ENCODE results near the gene KLHDC9.
"Not testable (repeated sequence)": the region's sequence is repeated elsewhere in the genome, so short reads cannot be mapped to it uniquely, and the experiment has no call there.

KLHDC9 gene

GRCh38 chr1:161099090-161099802 lies 1.1 kb downstream of the KLHDC9 start:
- FAIRE-seq: no peak

DNA sequence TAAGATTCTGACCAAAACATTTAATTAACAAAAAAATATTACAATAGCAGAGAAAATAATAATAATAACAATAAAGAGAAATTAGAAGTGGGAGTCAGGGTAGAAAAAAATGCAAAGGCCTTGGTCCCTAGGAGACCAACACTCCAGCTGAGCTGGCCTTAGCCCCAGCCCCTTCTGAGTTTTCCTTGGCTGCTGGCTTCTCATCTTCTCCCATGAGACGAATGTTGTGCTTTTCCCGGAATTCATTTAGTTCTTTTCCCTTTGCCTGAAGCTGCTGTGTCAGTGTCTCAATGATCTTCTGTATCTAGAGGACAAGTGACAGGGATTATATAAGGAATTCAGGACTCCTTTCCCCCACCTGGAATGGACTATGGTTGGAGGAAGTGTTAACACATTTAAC lies 2.4 kb downstream of the KLHDC9 start:
- no peak for FAIRE-seq

DNA sequence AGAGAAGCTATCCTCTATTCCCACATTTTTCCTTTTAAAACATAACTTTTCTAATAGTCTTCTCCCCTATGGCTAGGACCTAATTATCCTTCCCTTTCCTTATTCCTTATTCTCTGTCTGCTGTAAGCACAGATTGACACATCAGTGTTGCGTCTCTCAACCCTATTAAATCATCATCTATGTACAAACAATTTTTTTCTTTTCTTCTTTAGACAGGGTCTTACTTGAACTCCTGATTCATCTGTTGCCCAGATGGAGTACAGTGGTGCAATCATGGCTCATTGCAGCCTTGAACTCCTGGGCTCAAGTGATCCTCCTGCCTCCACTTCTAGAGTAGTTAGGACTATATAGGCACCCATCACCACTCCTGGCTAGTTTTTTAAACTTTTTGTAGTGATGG lies 8.3 kb downstream of the KLHDC9 start:
- FAIRE-seq: no peak

GRCh38 chr1:161111117-161111516 lies 13.0 kb downstream of the KLHDC9 start:
- no peak for FAIRE-seq

DNA sequence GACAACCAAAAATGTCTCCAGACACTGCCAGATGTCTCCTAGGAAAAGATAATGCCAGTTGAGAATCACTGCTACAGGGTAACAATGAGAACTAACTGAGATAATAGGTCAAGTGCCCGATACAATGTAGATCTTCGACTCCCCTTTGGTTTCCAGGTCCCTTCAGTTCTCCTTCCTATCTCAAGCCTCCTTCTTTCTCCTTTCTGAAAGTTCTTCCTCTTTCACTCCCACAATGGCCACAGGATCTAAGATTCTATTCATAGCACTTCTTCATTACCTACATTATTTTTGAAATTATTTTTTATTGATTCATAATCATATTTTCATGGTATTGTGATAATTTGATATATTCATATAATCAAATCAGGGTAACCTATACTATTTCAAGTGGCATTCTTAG lies 13.4 kb downstream of the KLHDC9 start:
- FAIRE-seq: no peak

DNA sequence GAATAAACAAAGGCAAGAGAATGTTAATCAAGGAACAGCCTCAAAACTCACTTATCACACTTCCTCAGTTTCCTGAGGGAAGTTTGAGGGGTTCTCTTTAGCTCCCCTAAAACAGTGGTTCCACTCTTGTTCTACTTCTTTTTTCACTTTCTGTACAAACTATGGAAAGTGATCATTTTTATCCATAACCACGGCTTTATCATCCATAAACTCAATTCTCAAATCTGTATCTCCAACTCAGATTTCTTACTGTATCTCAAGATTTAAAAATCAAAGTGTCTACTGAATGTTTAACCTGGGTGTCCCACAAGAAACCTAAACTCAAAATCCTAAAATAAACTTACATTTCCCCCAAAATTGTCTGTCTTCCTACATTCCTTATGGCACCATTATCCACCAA lies 15.8 kb downstream of the KLHDC9 start:
- FAIRE-seq: no peak

DNA sequence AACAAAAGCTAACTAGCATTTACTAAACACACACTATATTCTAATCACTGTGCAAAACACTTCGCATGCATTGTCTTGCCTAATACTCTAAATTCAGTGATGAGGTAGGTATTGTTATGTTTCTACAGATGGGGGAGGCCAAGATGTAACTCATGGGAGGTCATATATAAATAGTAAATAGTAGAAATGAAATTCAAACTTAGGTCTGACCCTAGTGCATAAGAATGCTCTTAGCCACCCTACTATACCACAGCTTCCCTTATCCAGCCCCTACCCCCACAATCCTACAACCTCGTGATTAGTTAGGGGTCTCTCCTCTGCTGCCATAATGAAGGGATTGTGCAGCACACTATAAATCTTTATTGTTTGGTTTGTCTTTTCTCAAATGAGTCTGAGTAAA lies 16.4 kb downstream of the KLHDC9 start:
- FAIRE-seq: no peak

DNA sequence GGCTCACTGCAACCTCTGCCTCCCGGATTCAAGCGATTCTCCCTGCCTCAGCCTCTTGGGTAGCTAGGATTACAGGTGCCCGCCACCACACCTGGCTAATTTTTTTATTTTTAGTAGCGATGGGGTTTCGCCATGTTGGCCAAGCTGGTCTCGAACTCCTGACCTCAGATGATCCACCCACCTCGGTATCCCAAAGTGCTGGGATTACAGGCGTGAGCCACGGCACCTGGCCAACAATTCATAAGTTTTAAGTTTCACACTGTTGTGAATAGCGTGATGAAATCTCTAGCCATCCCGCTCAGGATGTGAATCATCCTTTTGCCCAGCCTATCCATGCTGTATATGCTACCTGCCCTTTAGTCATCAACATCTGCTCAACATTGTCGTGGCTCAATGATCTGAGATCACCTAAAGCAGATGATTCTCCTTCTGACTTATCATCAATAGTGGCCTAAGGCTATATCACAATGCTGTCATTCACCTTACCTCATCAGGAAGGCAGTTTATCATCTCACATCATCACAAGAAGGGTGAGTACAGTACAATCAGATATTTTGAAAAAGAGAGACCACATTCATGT lies 17.1 kb downstream of the KLHDC9 start:
- FAIRE-seq: no peak

- FAIRE-seq: not testable (repeated sequence)
These were observed 17.8 kb downstream of the KLHDC9 start for GRCh38 chr1:161115961-161116360.

DNA sequence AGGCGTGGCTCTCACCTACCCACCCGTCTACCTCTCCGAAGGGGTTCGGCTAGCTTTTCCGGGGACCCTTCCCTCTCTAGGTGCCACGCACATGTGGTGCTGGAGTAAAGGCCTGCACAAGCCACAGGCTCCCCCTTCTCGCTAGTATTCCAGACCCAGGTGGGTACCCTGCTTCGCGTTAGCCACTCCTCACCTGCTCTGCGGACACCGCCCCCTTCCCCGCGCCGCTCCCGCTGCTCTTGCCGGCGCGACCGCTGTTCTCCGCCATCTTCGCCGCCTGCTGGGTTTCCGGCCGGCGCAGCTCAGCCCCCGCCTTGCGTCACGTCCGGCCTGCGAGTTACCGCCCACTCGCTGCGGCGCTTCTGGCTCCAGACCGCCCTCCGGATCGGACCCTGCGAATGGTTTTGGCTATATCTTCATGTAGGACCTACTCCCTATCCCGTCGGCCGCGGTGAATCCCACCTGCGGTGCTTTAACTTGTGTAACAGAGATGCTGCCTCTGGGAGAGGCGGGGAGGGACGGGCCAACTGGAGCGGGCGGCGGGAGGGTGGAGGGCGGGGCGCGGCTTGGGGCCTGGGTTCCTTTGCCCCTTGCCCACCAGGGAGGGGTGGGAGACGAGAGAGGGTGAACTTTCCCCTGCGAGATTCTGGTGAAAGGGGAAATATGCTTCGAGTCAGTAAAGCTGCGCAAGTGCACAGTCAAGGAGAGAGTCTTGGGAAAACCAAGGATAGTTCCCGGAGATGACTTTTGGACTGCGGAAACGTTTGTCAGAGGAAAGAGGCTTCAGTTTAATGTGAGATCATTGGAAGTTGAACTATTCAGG lies 19.8 kb downstream of the KLHDC9 start, which contains the start of the genes NIT1 and PFDN2:
Gene NIT1, plus strand, starts transcription at position 347 of the 823 bp plus-strand sequence. Its CDS starts 72 bp downstream, at position 419.
Gene PFDN2, minus strand, starts transcription at position 279 of the 823 bp plus-strand sequence. Its CDS starts 11 bp downstream, at position 268.
- FAIRE-seq: no peak

DNA sequence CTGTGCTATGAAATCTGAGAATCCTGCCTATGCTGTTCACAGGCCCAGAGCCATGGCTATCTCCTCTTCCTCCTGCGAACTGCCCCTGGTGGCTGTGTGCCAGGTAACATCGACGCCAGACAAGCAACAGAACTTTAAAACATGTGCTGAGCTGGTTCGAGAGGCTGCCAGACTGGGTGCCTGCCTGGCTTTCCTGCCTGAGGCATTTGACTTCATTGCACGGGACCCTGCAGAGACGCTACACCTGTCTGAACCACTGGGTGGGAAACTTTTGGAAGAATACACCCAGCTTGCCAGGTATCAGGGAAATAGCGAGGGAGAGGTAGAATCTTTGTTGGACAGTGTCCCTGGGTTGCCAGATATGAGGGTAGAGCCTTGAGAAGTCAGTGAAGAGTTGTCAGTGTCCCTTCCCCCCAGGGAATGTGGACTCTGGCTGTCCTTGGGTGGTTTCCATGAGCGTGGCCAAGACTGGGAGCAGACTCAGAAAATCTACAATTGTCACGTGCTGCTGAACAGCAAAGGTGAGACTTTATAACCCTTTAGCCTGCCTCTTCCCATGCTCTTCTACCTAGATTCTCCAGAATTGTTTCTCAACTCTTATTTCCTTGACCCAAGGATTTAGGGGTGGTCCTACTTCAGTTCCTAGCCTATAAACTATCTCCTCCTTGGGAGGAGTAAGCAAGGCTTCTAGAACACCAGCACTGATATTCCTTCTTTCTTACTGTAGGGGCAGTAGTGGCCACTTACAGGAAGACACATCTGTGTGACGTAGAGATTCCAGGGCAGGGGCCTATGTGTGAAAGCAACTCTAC lies 21.1 kb downstream of the KLHDC9 start:
- no peak for FAIRE-seq

GRCh38 chr1:161121042-161121650 lies 23.0 kb downstream of the KLHDC9 start:
- FAIRE-seq: no peak

- no peak for FAIRE-seq
These were observed 23.7 kb downstream of the KLHDC9 start for GRCh38 chr1:161121834-161122233.

- FAIRE-seq: no peak
These were observed 24.8 kb downstream of the KLHDC9 start for GRCh38 chr1:161122967-161123366.

DNA sequence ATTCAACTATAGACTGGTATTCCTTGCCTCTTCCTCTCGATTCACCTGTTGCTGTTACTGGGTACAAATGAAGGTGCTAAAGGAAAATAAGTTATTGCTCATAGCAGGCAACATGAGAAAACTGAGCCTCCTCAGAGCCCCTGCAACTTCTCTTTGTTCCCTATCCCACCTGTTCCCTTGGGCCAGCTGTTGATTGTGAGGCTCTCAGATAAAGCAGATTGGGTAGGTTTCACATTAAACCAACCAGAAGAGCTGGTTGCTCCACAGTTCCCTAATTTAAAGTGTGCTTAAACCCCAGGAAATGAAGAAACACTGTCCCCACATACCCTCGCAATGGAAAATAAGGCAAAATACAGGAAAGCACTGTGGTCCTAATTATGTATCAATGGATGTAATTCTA lies 29.5 kb downstream of the KLHDC9 start:
- FAIRE-seq: no peak

DNA sequence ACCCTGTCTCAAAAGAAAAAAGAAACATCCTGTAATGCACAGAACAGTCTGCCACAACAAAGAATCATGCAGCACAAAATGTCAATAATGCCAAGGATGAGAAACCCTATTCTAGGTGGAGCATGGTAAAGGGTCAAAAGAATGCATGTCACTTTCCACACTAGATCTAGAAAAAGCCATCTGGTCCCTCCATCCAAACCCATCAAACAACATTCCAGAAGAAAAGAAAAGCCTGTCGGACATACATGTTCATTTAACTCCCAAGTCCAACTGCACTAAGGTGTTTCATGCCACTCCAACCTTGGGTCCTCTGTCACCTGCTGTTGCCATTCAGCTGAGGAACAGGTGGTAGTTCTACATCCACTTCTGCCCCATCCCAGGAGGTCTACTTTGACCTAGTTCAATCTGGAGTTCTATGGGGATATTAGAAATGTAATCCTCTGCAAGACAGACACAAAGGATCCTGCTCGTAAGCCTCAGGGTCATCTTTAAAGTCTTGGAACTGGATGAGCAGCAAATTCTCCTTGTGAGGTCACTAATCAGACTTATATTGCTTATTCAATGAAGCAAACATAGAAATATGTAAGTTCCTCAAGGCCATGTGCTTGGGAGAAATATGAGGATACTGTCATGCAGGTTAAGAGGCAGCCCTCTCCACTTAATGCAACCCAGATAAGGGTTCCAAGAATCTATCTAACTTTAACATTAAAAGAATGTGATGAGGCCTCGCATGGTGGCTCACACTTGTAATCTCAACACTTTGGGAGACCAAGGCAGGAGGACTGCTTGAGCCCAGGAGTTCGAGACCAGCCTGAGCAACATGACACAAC lies 30.6 kb downstream of the KLHDC9 start:
- FAIRE-seq: no peak

DNA sequence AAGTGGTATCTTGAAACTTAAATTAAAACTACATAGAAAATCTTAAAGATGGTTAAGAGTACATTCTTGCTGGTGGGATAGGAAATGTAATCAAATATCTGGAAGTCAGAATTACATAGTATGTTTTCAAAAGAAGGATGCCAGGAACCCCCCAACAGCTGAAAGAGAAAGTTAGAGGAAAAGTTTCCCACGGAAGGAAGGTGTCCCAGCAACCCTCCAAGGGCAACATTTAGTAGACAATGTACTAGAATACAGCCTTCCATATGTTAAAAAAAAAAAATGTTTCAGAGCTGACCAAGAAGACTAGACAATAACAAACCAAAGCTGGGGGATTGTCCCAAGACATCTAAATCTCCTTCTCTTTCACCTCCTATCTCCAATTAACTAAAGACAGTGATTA lies 32.1 kb downstream of the KLHDC9 start:
- FAIRE-seq: no peak

- FAIRE-seq: no peak
These were observed 33.6 kb downstream of the KLHDC9 start for GRCh38 chr1:161131523-161132409.

DNA sequence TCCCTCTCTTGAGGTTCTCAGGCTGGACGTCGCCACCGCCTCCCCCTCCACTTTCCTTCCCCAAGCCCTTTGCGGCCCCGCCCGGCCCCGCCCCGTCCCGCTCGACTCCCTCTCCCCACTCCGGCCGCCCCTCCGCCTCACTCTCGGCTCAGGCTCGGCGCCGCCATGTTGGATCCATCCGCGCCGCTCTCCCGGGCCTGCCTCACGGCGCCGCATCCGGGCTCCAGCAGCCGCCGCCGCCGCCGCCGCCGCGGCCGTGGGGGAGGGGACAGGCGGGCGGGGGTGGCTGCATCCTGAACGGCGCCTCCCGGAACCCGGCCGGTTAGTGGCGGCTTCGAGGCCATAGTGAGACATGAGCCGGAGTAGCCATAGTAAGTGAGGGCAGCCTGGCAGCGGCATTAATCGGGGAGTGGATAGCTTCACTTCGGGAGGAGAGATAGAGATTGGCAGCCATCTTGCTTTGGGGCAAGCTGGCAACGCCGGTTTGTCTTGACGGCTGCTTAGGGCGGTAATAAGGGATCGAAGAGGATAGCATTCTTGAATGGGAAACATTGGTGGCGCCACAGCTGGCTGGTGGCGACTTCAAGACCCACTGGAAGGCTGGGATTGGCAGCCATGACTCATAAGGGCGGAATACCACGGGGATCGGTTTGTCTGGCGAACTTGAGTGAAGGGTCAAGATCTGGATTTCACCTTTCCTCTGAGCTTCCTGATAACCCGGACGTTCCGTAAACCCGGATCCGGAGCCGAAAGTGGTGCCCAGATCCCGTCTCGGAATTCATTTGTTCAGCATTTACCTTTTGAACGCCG lies 34.5 kb downstream of the KLHDC9 start, which contains the start of gene DEDD:
Gene DEDD, minus strand, starts transcription at position 258 of the 810 bp plus-strand sequence. CDS start 8,205 bp downstream, outside the sequence.
- FAIRE-seq: no peak
